ENCODE data around the gene BNIP2.
"Not testable (repeated sequence)": the region's sequence is repeated elsewhere in the genome, so short reads cannot be mapped to it uniquely, and the experiment has no call there.

Gene BNIP2, protein sequence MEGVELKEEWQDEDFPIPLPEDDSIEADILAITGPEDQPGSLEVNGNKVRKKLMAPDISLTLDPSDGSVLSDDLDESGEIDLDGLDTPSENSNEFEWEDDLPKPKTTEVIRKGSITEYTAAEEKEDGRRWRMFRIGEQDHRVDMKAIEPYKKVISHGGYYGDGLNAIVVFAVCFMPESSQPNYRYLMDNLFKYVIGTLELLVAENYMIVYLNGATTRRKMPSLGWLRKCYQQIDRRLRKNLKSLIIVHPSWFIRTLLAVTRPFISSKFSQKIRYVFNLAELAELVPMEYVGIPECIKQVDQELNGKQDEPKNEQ

DNA sequence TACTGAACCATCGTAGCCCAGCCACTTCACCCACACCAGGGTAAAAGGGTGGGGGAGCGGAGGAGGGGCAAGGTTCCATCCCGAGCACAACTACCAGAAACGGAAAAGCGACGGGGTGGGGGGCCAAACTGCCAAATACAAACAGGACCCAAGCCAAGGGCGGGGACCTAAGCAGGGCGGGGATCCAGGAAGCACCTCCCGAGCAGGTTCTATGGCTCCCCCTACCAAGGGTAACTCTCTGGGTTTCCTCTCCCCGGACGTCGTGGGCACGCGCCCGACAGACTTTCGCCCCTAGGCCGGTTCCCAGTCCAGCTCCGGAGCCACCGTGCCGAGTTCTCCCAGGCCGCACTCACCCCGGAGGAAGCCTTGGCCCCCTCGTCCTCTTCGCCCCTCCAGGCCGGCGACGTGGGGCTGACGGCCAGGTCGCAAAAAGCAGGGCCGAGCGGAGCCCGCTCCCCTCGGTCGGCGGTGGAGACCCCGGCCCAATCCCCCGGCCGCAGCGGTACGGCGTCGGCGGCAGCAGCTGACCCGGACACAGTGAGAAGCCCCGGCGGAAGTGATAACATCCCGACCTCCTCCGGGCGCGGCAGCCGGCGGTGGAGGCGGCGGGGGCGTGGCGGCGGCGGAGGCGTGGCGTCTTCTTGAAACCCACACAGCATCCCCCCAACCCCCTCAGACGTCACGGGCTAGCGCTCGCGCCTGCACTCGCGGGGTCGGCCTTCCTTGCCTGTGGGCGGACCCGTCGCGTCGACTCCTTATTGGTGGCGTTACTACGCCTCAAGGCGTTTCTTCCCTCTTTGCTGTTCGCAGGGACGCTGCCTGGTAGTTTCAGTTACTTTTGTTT lies at the start of gene BNIP2:
BNIP2 (minus strand) TSS at position 539 of the 844 bp plus-strand sequence. CDS start 6,863 bp downstream, outside the sequence.
- peak; percentile 97 to 99 for DNase-seq (ENCODE audit: extremely low read depth in 1 of 2, low read depth in 1 of 2)

DNA sequence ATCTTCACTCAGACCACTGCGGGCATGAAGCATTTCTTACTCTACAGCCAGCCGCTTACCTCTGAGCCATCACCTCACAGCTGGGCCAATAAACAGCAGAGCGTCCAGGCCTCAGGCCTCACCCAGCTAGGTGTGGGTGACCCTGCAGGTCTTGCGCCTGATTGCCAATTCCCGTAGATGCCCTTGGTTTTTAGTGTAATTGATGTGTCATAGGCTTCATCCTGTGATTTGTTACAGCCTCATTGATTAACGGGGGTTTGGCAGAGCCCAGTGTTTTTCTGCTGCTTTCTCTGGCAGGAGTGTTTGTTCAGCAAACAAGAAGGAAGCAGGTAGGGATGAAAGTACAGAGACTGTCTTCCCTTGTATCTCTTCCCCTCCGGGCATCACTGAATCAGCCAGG lies 49.6 kb upstream of the BNIP2 start:
- no peak for DNase-seq (ENCODE audit: extremely low read depth in 1 of 2, low read depth in 1 of 2)

DNA sequence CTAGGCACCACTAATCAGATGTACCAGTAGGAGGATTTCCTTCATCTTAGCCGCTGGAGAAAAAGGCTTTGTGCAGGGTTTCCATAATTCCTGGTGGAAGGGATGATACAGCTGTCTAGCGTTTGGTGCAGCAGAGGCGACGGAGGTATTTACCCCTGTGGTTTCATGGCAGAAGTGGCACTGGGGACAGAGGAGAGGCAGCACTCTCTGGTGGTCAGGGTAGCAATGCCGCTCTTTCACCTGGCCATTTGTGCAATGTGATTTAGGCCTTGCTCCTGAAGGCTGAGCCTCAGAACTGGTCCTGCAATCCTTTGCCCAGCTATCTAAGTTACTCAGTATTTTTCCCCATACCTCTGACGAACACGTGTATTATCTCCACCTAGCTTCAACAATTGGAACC lies 47.1 kb upstream of the BNIP2 start:
- no peak for DNase-seq (ENCODE audit: extremely low read depth in 1 of 2, low read depth in 1 of 2)

DNA sequence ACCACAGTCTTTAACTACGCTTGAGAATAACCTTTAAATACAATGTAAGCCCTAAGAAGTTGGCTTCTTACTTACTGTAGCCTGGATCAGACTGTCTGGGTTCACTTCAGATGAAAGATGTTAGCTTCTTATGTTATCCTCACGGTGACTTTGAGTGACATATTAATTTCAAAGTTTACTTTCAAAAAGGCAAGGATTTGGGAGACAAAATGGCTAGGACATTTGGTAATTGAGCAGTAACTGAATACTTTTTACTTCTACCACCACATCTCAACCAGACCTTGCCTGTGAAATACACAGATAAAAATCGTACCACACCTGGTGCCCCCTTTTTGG lies 36.0 kb upstream of the BNIP2 start:
- DNase-seq (ENCODE audit: extremely low read depth in 1 of 2, low read depth in 1 of 2) = no peak

DNA sequence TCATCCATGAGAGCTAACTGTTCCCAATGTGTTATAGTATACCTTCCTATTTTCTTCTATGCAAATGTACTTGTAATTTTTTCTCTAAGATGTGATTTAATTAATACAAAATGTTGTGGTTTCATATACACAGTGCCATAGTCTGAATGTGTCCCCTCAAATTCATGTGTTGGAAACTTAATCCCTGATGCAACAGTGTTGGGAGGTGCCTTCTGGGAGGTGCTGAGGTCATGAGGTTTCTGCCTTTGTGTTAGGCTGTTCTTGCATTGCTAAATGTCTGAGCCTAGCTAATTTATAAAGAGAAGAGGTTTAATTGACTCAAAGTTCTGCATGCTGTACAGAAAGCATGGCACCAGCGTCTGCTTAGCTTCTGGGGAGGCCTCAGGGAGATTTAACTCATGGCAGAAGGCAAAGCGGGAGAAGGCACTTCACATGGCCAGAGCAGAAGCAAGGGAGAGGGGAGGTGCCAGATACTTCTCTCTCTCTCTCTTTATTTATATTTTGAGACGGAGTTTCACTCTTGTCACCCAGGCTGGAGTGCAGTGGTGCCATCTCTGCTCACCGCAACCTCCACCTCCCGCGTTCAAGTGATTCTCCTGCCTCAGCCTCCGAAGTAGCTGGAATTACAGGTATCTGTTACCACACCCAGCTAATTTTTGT lies 34.7 kb upstream of the BNIP2 start:
- DNase-seq (ENCODE audit: extremely low read depth in 1 of 2, low read depth in 1 of 2) = no peak

DNA sequence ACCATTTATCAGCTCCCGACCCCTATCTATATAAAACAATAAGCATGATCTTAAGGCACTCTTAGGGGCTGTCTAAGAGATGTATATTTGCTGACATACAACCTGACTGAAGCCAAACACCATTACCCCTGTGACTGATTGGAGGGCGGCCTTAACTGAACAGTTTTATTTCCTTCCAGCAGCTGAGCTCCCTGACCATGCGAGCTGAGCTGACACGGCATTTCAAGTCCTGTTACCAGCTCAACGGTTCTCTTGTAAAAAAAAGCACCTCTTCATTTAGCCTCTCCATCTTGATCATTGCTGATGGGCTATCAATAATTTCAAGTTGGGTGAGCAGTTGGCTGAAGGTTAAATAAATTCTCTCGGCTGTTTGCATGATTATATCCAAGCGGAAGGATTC lies 33.4 kb upstream of the BNIP2 start:
- DNase-seq (ENCODE audit: extremely low read depth in 1 of 2, low read depth in 1 of 2) = no peak

DNA sequence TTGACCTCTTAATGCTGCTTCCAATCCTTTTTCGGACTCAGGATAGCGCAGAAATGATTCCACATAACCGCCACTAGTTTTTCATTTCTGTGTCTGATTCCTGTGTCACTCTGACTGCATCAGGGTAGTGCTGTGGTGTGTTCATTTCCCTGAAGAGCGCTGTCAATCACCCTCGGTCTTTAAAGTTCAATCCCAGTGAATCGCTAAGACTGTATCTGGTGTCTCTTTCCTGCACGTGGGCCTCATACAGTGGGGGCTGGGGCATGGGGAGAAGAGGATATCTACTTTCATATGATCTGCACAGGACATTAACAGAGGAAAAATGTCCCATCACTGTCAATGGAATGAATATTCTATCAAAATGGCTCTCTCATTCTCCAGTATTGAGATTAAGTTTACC lies 32.9 kb upstream of the BNIP2 start:
- DNase-seq (ENCODE audit: extremely low read depth in 1 of 2, low read depth in 1 of 2) = no peak

DNA sequence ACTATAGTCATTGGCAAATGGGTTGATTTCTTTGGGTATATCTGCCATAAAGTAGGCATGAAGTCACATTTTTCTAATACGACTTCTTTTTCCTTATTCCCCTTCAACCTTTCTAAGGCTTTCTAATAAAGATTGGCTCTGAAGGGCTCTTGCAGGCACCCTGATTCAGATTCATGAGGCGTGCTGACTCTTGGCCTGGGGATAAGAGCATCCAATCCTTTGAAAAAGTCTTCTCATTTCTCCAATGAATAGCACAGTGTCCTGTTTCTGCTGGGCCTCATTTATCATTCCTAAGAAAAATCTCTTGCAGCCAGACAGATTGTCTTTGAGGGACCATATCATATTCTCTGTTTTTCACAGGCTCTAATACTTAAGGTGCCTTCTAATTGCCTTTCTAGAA lies 32.3 kb upstream of the BNIP2 start:
- no peak for DNase-seq (ENCODE audit: extremely low read depth in 1 of 2, low read depth in 1 of 2)

DNA sequence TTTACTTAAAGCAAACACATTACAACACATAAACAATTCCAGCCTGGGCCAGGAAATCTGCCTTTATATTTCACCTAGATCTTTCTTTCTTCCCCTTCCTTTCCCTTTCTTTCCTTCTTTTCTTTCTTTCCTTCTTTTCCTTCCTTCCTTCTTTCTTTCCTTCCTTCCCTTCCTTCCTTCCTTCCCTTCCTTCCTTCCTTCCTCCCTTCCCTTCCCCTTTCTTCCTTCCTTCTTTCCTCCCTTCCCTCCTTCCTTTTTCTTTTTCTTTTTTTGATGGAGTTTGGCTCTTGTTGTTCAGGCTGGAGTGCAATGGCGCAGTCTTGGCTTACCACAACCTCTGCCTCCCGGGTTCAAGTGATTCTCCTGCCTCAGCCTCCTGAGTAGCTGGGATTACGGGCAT lies 24.1 kb upstream of the BNIP2 start:
- no peak for DNase-seq (ENCODE audit: extremely low read depth in 1 of 2, low read depth in 1 of 2)

DNA sequence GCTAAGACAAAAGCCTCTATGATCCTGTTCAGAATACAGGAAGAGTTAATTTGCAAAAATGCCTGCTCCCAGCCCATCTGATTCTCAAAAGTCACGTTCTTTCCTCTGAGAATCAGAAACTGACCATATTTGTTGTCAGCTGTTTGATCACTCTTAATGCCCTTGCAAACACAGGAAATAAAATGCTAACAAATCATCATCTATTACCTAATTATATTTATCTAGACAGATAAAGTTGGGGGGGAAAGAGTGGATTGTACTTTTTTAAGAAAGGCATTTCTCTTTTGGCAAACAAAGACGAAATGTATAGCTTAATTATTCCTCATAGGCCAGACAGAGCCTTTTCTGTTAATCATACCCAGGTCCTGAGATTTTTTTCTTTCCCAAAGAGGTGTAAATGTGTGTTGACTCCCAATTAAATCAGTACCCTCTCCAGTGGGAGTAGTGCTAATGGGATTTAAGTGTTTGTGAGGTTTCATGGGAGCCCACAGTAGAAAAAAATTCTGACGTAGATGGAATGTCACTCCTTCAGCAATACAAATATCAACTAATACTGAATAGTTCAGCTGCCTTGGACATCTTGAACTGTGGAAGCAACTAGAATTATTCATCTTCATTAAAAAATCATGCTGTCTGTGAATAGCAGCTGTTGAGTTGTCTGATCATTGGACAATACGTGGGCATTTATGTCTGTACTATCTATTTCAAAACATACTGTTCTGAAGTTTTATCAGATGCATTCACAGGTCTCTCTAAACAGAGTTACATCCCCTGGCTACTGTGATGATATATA lies 22.5 kb upstream of the BNIP2 start:
- DNase-seq (ENCODE audit: extremely low read depth in 1 of 2, low read depth in 1 of 2) = no peak

DNA sequence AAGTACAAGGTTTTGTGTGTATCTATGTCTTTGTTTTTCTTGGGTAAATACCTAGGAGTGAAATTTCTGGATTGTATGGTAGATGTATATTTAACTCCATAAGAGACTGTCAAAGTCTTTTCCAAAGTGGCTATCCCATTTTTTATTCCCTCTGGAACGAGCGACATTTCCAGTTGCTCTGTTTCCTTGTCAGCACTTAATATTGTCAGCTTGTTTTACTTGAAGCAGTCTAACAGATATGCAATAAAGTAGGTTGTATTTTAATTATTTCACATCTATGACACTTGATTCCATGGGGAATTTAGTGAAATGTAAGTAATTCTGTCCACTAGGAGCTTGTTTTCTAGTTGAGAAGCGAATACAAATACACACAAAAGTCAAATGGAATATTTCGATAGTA lies 18.5 kb upstream of the BNIP2 start:
- DNase-seq (ENCODE audit: extremely low read depth in 1 of 2, low read depth in 1 of 2) = no peak

DNA sequence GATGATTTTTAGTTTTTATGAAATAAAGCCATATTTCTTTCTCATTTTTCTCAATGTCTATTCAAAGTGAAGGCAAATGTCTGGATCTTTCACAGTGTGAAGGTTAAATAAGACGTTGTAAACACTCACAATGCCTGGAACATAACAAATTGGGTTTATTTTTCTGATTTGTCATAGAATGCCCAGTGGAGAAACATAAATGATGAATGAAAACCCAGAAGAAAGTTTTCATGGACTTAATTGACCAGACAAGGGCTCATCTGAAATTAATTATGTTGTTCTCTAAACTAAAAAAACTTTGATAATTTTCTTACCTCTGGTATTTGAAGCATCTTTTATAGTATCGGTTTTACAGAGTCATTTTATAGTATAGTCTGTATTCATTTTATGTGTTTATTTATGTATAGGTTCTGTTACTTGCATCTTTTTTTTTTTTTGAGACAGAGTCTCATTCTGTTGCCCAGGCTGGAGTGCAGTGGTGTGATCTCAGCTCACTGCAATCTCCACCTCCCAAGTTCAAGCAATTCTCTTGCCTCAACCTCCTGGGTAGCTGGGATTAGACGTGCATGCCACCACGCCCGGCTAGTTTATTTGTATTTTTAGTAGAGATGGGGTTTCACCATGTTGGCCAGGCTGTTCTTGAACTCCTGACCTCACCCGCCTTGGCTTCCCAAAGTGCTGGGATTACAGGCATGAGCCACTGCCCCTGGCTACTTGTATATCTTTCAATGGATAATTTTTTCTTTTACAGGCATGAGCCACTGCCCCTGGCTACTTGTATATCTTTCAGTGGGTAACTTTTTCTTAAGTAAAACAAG lies 15.1 kb upstream of the BNIP2 start:
- DNase-seq (ENCODE audit: extremely low read depth in 1 of 2, low read depth in 1 of 2) = no peak

DNA sequence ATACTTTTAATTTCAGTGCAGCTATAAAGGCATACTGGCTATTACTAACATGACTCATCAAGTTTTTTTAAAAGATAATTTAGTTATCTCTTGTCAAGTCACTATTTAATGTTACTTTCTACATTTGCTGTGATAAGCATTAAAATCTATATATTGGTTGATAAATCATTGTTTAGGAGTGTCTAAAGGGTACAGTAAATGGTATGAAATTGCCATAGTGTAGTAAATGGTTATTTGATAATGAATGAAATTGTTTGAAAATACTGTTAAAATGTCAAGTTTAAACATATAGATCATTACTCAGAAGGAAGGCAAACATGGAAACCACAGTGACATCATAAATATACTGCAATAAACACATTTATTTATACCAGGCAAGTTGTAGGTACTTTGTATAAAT lies 13.2 kb upstream of the BNIP2 start:
- DNase-seq (ENCODE audit: extremely low read depth in 1 of 2, low read depth in 1 of 2) = no peak

DNA sequence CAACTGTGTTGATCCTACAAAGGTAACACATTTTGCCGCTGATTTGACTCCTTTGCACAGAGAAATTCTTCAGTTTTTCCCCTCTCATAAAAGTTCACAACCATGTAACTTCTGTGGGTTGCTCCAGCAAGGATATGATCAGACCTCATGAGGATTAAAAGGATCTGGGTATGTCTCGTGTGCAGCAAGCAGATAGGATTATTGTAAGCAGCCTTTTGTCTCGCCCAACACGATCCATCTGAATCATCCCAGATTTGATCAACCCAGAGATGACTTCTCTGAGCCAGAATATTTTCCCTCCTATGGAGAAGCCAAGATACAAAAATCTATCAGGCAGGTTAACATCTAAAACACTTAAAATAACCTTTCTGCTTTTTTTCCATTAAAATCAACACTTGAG lies 12.8 kb upstream of the BNIP2 start:
- DNase-seq (ENCODE audit: extremely low read depth in 1 of 2, low read depth in 1 of 2) = no peak

DNA sequence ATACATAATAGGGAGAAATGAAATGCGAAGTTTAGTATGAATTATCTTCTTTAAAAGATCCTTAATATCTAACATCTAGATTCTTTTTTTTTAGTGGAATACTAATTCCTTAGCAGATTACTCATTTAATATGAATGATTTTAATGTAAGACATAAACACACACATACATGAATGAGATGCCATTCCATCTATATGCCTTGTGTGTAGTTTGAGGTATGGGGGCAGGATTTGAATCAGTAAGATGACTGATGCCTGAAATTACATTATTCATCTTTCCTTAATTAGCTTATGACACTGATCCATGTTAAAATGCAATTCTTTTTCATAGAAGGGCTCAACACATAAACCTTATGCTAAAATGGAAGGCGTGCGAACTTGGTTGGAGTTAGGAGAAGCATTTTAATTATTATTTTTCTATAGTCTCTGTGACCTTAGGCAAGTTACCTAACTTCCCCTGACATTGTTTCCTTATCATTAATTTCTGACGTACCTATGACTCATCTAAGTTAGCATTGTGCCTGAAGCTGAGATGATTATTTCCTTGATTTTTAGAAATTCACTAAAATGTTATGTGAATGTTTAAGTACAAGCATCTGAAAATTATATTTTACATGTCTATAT lies 10.8 kb upstream of the BNIP2 start:
- no peak for DNase-seq (ENCODE audit: extremely low read depth in 1 of 2, low read depth in 1 of 2)

DNA sequence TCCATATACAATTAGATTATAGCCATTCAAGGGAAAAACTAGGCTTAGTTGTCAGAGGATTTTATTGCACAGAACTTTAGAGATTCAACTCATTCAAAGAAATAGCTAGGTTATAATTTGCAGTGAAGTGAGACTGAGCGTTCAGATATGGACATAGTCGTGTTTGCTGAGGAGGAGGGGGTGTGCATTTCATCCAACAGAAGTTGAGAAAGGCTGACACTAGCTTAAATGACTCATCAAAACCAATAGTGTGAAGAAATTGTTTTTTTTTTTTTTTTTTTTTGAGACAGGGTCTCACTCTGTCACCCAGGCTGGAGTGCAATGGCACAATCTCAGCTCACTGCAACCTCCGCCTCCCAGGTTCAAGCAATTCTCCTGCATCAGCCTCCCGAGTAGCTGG lies 8.9 kb upstream of the BNIP2 start:
- DNase-seq (ENCODE audit: extremely low read depth in 1 of 2, low read depth in 1 of 2) = not testable (repeated sequence)

DNA sequence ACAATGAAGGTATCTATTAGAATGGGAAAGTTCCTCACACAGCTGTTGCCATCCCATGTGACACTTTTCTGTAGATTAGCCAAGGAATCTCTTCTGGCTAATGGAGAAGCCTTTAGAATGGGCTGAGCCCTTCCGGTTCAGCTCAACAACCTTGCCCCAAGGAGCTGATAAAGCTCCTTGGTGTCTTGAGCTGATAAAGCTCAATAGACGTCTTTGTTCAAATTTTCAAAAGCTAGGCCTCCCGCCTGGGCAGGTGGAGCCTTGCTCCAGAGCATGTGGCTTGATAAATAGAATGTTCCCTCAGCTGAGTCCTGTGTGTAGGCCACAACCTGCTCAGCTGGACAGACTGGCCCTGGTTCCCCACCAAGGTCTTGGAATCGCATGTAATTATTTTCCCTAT lies 7.2 kb upstream of the BNIP2 start:
- DNase-seq (ENCODE audit: extremely low read depth in 1 of 2, low read depth in 1 of 2) = no peak

DNA sequence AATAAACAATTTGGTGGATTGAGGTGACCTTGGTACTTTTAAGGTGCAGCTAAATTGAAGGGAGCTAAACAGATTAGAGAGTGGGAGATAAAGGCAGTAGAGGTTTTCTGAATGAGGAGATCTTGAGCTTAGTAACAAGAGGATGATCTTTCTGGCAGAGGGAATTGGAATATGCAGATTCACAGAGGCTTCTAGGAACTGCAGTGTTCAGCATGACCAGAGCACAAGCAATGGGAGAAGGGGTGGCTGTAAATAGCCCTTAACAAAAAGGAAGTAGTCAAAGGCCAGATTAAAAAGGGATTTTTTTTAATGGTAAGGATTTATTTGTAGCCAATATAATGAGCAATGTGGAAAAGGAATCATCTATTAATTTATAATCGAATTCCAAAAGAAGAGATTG lies 5.7 kb upstream of the BNIP2 start:
- no peak for DNase-seq (ENCODE audit: extremely low read depth in 1 of 2, low read depth in 1 of 2)

DNA sequence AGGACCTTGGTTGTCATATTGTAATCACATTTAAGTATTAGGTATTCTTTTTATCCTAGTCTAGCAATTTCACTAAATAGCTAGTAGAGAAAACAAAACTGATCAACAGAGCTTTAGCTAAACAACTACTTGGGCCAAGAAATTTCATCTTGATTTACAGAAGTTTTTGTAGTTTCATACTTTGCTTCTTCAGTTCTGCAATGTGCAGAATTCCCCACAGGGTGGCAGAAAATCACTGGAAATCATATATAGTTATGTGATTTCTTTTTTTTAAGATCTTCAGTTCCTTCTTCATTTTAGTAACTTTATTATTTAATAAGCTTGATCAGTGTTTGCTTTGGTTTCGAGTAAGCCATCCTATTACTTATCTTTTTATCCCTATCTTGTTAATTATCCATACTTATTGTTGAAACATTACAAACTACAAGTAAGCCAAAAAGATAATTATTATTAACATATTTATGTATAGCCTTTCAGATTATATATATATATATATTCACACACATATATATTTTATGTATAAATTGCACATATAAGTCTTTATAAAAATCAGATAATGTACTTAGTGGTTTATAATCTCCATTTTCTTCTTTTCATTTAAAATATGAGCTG lies 2.2 kb upstream of the BNIP2 start:
- no peak for DNase-seq (ENCODE audit: extremely low read depth in 1 of 2, low read depth in 1 of 2)

Measured in activated CD8-positive, alpha-beta memory T cell treated with anti-CD3 and anti-CD28 coated beads for 1 hour (primary cell).